Measurements from ENCODE around the gene ARVCF. TPM values are rescaled to one million over a fixed set of nuclear protein-coding genes. Genes with fewer than 3 reads are reported as not detected.
A peak's percentile ranks its signal among the peaks of the same experiment; 100 is the strongest.

ARVCF gene
- total and polyA plus RNA-seq, 2 of the 8 experiments (the other 6 are each of a cell fraction or from before 2014, with no cell fraction given), result 31.0 to 43.2 TPM

DNA sequence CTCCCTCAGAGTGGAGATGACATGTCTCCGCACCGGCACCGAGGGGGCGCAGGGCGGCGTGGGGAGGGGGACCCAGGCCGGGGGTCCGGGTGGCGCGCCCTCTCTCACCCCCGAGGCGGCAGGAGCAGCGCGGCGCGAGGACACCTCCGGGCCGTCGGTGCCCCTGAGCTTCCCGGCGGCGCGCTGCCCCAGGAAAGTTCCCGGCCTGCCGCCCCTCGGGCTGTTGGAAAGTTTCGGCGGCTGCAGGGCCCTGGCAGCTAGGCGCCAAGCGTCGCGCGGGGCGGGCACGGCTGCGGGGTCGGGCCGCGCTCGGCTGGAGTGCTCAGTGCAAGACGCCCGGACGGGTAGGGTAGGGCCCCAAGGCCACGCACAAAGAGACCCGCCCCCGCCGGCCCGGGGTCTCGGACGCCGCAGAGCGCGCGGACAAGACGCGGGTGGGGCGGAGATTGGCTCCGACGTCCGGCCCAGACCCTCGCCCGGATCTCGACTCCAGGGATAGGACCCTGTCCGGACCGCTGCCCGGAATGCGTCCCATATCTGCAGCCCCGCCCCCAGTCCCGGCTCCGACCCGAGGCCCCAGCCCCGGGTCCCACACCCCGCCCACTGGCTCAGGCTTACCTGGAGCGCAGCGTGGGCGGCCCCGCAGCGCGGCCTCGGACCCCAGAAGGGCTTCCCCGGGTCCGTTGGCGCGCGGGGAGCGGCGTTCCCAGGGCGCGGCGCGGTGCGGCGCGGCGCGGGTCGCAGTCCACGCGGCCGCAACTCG is 471 bp downstream of the ARVCF start:
- Histone ChIP-seq H3K36me3 (ENCODE audit: control insufficient read depth in 2 of 4, insufficient read depth in 4 of 4, low read length in 3 of 4) (no peaks in the 10 kb centered on the region), H4K91ac (replicated peaks; ENCODE audit: insufficient read length, low read length) (no peak overlapping the region), H2BK12ac (ENCODE audit: low read depth, low read length) (no peak overlapping the region), H2BK20ac (ENCODE audit: low read length) (no peak overlapping the region), H3K27me3 (replicated peaks in 1 of 4; ENCODE audit: control insufficient read depth in 3 of 4, extremely low read depth in 1 of 4, insufficient read depth in 3 of 4, low read length in 3 of 4) (peaks cover 18 to 45% (median 37%) of the 10 kb centered on the region in 4 experiments), H3K79me2 (ENCODE audit: control insufficient read depth in 1 of 2, insufficient read depth in 2 of 2, low read length in 2 of 2) (no peaks in the 10 kb centered on the region), H3K4ac (replicated peaks; ENCODE audit: insufficient read length, low read depth, low read length) (no peak overlapping the region), H3K4me1 (replicated peaks in 1 of 4; ENCODE audit: control insufficient read depth in 3 of 4, insufficient read depth in 4 of 4, low read length in 3 of 4) (peaks cover 0 to 10% (median 5%) of the 10 kb centered on the region in 4 experiments; a peak in 5 of 7 replicates), H2AK5ac (ENCODE audit: low read depth, low read length) (no peak overlapping the region), H2BK5ac (ENCODE audit: low read depth, low read length) (no peak overlapping the region), H3K23me2 (ENCODE audit: low read depth, low read length) (peaks cover 8% of the 10 kb centered on the region), H2AFZ (ENCODE audit: low read length) (no peak overlapping the region), H3K4me2 (ENCODE audit: insufficient read depth in 1 of 2, low read depth in 2 of 2, low read length in 2 of 2) (peak overlapping the region; percentile 73 to 77), H3K4me3 (ENCODE audit: extremely low read depth in 1 of 4, insufficient read depth in 2 of 4, low read depth in 3 of 4, low read length in 4 of 4) (peak overlapping the region; percentile 48 to 74 (median 54)), H4K8ac (ENCODE audit: extremely low read depth, insufficient read depth, low read length) (no peak overlapping the region), H3K27ac (ENCODE audit: low read depth, low read length) (no peak overlapping the region), H3K23ac (ENCODE audit: insufficient read length) (no peak overlapping the region), H4K5ac (ENCODE audit: insufficient read length, low read depth, low read length) (no peak overlapping the region), H3K18ac (ENCODE audit: extremely low read depth, low read length) (no peak overlapping the region), H2BK120ac (replicated peaks; ENCODE audit: low read depth, low read length) (no peak overlapping the region), H2BK15ac (ENCODE audit: low read length) (no peak overlapping the region), H3K9ac (replicated peaks in 1 of 4; ENCODE audit: extremely low read depth in 1 of 4, low read depth in 3 of 4, low read length in 3 of 4) (no peak overlapping the region), H3K14ac (ENCODE audit: insufficient read length) (no peak overlapping the region), H3K9me3 (ENCODE audit: insufficient read depth in 2 of 2, low read depth in 1 of 2, low read length in 1 of 2) (no peaks in the 10 kb centered on the region), H3K56ac (replicated peaks; ENCODE audit: insufficient read length, low read depth, low read length) (no peak overlapping the region), H3K79me1 (ENCODE audit: low read depth, low read length) (peaks cover 3% of the 10 kb centered on the region; the same call in 1 of the 2 replicates), H4K20me1 (replicated peaks in 1 of 2; ENCODE audit: control insufficient read depth in 1 of 2, insufficient read depth in 2 of 2, low read length in 2 of 2) (peaks cover 2 to 15% of the 10 kb centered on the region in 2 experiments)
- ChIA-PET CTCF (ENCODE audit: partially characterized antibody) (interaction anchor here (0.6 to 10.7 kb wide), 15 partner anchors 8 to 285 kb away, joined by 3 to 369 read pairs (median 5); partner anchors contain the start of gene TANGO2), POLR2A (ENCODE audit: partially characterized antibody) (interaction anchor here (0.7 to 2.1 kb wide), 7 partner anchors 15 to 111 kb away, joined by 3 to 7 read pairs (median 3); partner anchors contain the start of gene DGCR8)
- FAIRE-seq (no peak), DNase-seq (ENCODE audit: low read depth in 1 of 2, low spot score in 2 of 2) (peak in 1 of 2 experiments; percentile 82)
- WGBS, 2 experiments (ENCODE audit: extremely low coverage in 1 of 2, insufficient coverage in 1 of 2, insufficient read length in 1 of 2, insufficient replicate concordance in 2 of 2, low coverage in 1 of 2, low lambda C conversion rate in 2 of 2, missing lambda C conversion rate in 1 of 2), result 0% methylated on average over 29 of the region's 101 CpGs; no CpG with 5 or more reads in 1 of the 2 experiments
- TF ChIP-seq SP4 (IDR thresholded peaks at IDR 0.05; ENCODE audit: low read length), result no peak
- TF ChIP-seq, protein P1, sequence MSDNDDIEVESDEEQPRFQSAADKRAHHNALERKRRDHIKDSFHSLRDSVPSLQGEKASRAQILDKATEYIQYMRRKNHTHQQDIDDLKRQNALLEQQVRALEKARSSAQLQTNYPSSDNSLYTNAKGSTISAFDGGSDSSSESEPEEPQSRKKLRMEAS (IDR thresholded peaks at IDR 0.05), result 0 out of 2 replicates have a peak, but pooled peaks have one; percentile 7
- peak; percentile 12; the same call in 1 of the 2 replicates for TF ChIP-seq PHF8 (conservative IDR thresholded peaks at IDR 0.05; ENCODE audit: low read depth, low read length)
- TF ChIP-seq BRCA1 (IDR thresholded peaks at IDR 0.05; ENCODE audit: low read depth, low read length), result no peak
- 0 out of 2 replicates have a peak, but pooled peaks have one; percentile 24 for TF ChIP-seq GABPA (IDR thresholded peaks at IDR 0.05; ENCODE audit: borderline replicate concordance, insufficient read depth, low read length)
- peak; percentile 57 for TF ChIP-seq KDM4A (IDR thresholded peaks at IDR 0.05; ENCODE audit: low read depth, low read length, severe bottlenecking)
- TF ChIP-seq SUZ12 (IDR thresholded peaks at IDR 0.05; ENCODE audit: low read length), result peak; percentile 7; the same call in 1 of the 2 replicates
- TF ChIP-seq SIN3A (conservative IDR thresholded peaks at IDR 0.05 in 1 of 2, IDR thresholded peaks at IDR 0.05 in 1 of 2; ENCODE audit: low read depth in 1 of 2, low read length in 2 of 2), result peak in 1 of 2 experiments; percentile 20; a peak in 1 of 4 replicates
- TF ChIP-seq, protein P2, sequence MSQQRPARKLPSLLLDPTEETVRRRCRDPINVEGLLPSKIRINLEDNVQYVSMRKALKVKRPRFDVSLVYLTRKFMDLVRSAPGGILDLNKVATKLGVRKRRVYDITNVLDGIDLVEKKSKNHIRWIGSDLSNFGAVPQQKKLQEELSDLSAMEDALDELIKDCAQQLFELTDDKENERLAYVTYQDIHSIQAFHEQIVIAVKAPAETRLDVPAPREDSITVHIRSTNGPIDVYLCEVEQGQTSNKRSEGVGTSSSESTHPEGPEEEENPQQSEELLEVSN (IDR thresholded peaks at IDR 0.05), result peak; percentile 37; the same call in 1 of the 2 replicates
- TF ChIP-seq SIX5 (IDR thresholded peaks at IDR 0.05; ENCODE audit: low read depth, low read length), result no peak
